HG03039 (cell line): ENCODE measurements around the gene CEP131.

Experiments
- ATAC-seq: cut with Tn5 transposase; IDR thresholded peaks from one replicate; pipeline ENCODE4 v1.9.1; 2021; ENCODE audit warnings: mild to moderate bottlenecking, moderate library complexity; ENCODE audit not compliant: unreplicated experiment

CEP131 gene

GRCh38 chr17:81222906-81223761 is at the start of gene CEP131:
Gene CEP131 (minus strand): TSS chr17:81222965. CDS start chr17:81220056, 2,909 bp downstream.
- ATAC-seq: peak; percentile 91

- ATAC-seq: no peak
These were observed 48.5 kb upstream of the CEP131 start for GRCh38 chr17:81271226-81271625.

DNA sequence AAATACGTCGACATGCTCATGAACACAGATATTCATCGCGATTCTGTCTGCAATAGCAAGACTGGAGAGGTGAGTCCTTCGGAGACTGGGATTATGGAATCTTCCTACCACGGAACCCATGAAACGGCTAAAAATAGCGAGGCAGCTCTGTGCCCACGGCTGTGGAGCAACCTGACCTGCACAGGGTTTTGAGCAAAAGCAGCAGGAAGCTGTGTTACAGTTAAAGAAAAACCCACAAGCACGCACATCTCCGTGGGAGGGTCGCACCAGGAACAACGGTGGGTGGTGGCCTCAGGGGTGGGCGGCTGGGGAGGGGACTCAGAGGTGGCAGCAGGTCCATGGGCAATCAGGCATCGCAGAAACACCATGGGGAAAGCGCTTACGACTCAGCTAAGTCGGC is 47.5 kb upstream of the CEP131 start:
- ATAC-seq: no peak

GRCh38 chr17:81267390-81268067 is 44.8 kb upstream of the CEP131 start:
- ATAC-seq: no peak

GRCh38 chr17:81265576-81265975 is 42.8 kb upstream of the CEP131 start:
- ATAC-seq: no peak

DNA sequence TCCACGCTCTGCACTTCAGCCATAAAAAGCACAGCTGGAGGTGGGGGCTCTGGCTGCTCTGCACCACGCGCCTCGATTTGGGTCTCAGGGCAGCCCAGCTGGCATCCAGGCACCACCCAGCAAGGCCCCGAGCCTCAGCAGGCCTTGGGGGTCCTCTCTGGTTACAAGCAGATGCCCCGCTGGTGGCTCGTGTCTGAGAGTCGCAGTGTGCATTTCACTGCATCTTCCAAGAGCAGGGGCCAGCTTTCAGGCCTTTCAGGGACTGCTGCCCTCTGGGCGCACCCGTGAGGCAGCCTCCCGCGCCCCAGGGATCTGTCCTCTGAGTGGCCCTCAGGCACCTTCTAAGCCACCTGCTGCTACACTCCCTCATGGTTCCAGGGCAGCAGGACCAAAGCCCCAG is 41.9 kb upstream of the CEP131 start:
- ATAC-seq: no peak

- ATAC-seq: no peak
These were observed 40.8 kb upstream of the CEP131 start for GRCh38 chr17:81263371-81264181.

DNA sequence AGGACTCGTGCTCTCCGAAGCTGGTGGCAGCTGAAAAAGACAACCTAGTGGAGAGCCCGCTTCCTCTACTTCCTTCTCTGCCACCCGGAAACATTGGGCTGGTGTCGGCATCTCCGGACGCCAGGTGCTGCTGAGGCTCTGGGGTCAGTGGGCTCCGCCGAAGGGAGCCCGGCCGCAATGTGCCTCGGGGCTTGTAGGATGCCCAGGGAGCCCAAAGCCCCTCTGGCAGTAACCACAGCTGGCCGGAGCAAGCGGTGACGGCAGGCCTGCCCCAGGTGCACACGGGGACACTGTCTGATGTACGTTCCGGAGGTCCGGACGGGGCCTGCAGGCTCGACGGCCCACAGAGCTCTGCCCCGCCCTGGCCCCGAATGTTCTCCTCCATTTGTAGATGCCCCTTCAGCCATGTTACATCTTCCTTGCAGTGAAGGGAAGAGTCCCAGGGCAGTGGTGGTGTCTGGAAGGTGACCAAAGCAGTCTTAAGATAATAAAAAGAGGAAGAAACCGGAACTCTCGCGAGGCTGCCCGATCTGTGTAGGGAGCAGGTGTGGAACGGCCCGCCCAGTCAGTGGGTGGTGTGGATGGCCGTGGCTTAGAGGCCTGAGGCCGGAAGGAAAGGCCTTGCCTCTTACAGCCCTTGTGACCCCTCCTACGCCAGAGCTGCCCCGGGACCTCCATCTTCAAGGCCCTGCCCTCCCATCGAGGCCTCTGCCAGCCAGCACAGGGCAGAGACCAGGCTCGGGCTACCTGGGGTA is 39.0 kb upstream of the CEP131 start:
- ATAC-seq: no peak

- ATAC-seq: no peak
These were observed 38.3 kb upstream of the CEP131 start for GRCh38 chr17:81261096-81261495.

- ATAC-seq: no peak
These were observed 37.9 kb upstream of the CEP131 start for GRCh38 chr17:81260641-81261040.

DNA sequence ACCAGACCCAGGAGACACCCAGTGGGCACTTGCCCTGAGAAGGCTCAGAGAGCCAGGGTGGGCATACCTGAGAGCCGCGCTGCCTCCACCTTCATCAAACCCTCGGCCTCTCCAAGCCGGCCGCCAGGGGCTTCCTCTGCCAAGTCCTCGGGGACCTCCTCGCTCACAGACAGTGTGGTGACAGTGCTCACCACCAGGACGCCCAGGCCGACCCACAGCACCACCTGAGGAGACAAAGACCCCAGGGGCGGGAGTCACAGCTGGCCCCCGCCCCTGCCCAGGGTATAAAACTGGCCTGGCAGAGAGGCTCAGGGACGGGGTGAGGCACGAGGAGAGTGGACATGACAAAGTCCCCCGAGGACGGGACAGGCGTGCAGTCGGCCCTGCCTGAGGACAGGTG is 37.4 kb upstream of the CEP131 start:
- no peak for ATAC-seq

GRCh38 chr17:81259058-81259605 is 36.4 kb upstream of the CEP131 start:
- no peak for ATAC-seq

GRCh38 chr17:81258292-81258691 is 35.5 kb upstream of the CEP131 start:
- no peak for ATAC-seq

- no peak for ATAC-seq
These were observed 34.8 kb upstream of the CEP131 start for GRCh38 chr17:81257533-81257932.

DNA sequence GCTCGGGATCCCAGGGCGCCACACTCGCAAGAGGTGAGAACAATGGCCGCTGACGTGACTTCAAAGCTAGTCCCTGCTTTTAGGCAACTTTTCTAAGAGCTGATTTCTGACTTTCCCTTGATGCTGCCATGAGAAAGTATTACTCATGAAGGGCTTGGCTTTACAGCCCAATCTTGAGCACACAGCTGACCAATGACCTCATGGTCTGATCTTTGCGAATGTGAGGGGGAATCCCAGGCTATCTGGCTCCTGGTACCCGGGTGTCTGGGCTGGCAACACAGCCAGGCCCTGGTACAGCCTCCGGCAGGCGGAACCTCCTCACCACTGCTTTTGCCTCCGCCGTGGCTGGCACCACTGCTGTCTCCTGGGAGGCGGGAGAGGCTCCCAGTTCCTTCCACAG is 33.9 kb upstream of the CEP131 start:
- no peak for ATAC-seq

- no peak for ATAC-seq
These were observed 32.4 kb upstream of the CEP131 start for GRCh38 chr17:81254955-81255717.

- no peak for ATAC-seq
These were observed 30.8 kb upstream of the CEP131 start for GRCh38 chr17:81253358-81254131.

- no peak for ATAC-seq
These were observed 30.2 kb upstream of the CEP131 start for GRCh38 chr17:81252987-81253329.
